ENCODE measurements around the gene AGGF1. TPM values are rescaled to one million over a fixed set of nuclear protein-coding genes. Genes with fewer than 3 reads are reported as not detected.

AGGF1 gene
- total RNA-seq (2014; rRNA removed; shearing (Covaris generic)) (20.7 and 24.4 TPM in 2 replicates), polyA plus RNA-seq (2016; fragmentation: Nextera tagmentation; extraction: Ambion mirVana) (26.3 and 27.5 TPM in 2 replicates)
- long read RNA-seq, partial matches to known transcripts: 21 of 24 reads
- long read RNA-seq, other reads (novel, unspliced or antisense): 3 of 24 reads

GRCh38 chr5:77030097-77031071 lies at the start of gene AGGF1:
AGGF1 (plus strand) TSS chr5:77030404; CDS start chr5:77030767, 363 bp downstream.
- ATAC-seq: peak; percentile 97
- Histone ChIP-seq H3K9me2 (ENCODE audit: insufficient read depth) (no peaks in the 10 kb centered on the region), H4K20me1 (replicated peaks; ENCODE audit: insufficient read depth) (no peaks in the 10 kb centered on the region), H3K4me1 (ENCODE audit: insufficient read depth) (no peaks in the 10 kb centered on the region), H3K27ac (ENCODE audit: low read depth) (peak within 1 kb of the TSS; percentile 65; the same call in 1 of the 2 replicates), H3K79me2 (replicated peaks; ENCODE audit: insufficient read depth) (0 out of 2 replicates have a peak, but pooled peaks cover 5% of the 10 kb centered on the region), H2AFZ (peak within 1 kb of the TSS; percentile 97), H3F3A (replicated peaks; ENCODE audit: low read depth) (peaks cover 3% of the 10 kb centered on the region; the same call in 1 of the 2 replicates), H3K4me2 (peak within 1 kb of the TSS; percentile 86), H3K36me3 (ENCODE audit: insufficient read depth) (peaks cover 11% of the 10 kb centered on the region; the same call in 1 of the 2 replicates), H3K4me3 (peak within 1 kb of the TSS; percentile 79), H3K27me3 (ENCODE audit: insufficient read depth) (peaks cover 8% of the 10 kb centered on the region; the same call in 1 of the 2 replicates)
- TF ChIP-seq CREB1 (CRISPR knock-in tag; IDR thresholded peaks at IDR 0.05; ENCODE audit: low read depth) (peak; percentile 74), POLR2AphosphoS5 (IDR thresholded peaks at IDR 0.05; ENCODE audit: low read depth) (peak; percentile 88), ETS1 (IDR thresholded peaks at IDR 0.05) (0 out of 2 replicates have a peak, but pooled peaks have one; percentile 33), CTCF (conservative IDR thresholded peaks at IDR 0.05; ENCODE audit: low read depth in 2 of 2) (no peak), ZNF331 (CRISPR knock-in tag; IDR thresholded peaks at IDR 0.05; ENCODE audit: low read depth) (no peak)
- Mint-ChIP-seq H3K4me3 (peak within 1 kb of the TSS; percentile 87), H3K36me3 (ENCODE audit: low read depth) (peaks cover 30% of the 10 kb centered on the region), H3K27ac (peak within 1 kb of the TSS; percentile 95), H3K27me3 (ENCODE audit: insufficient read depth, low read depth, poor library complexity) (peaks cover 10% of the 10 kb centered on the region), H3K4me1 (peaks cover 6% of the 10 kb centered on the region), H3K9me3 (peaks cover 27% of the 10 kb centered on the region)
- DNase-seq (ENCODE audit: low spot score): peak; percentile 96

- H3K79me2 ChIP-seq (replicated peaks; ENCODE audit: insufficient read depth): no peaks in the 10 kb centered on the region
- TF ChIP-seq STAT1 (IDR thresholded peaks at IDR 0.05; ENCODE audit: unreplicated experiment) (no peak), ZNF331 (CRISPR knock-in tag; IDR thresholded peaks at IDR 0.05; ENCODE audit: low read depth) (no peak), CREB1 (CRISPR knock-in tag; IDR thresholded peaks at IDR 0.05; ENCODE audit: low read depth) (no peak), POLR2AphosphoS5 (IDR thresholded peaks at IDR 0.05; ENCODE audit: low read depth) (no peak), REST (IDR thresholded peaks at IDR 0.05; ENCODE audit: unreplicated experiment) (no peak)
Measured at GRCh38 chr5:76980518-76981144, 49.6 kb upstream of the AGGF1 start.

More at GRCh38 chr5:76980518-76981144, 49.6 kb upstream of the AGGF1 start:
- no peak overlapping the region for H3K27ac Mint-ChIP-seq
- H3K4me3 Mint-ChIP-seq: no peak overlapping the region
- Histone ChIP-seq H3K4me2 (no peak overlapping the region), H3K36me3 (ENCODE audit: insufficient read depth) (no peaks in the 10 kb centered on the region), H3F3A (replicated peaks; ENCODE audit: low read depth) (no peaks in the 10 kb centered on the region), H3K27me3 (ENCODE audit: insufficient read depth) (no peaks in the 10 kb centered on the region), H3K9me2 (ENCODE audit: insufficient read depth) (peaks cover 12% of the 10 kb centered on the region; the same call in 1 of the 2 replicates), H3K27ac (ENCODE audit: low read depth) (no peak overlapping the region), H3K4me3 (no peak overlapping the region), H3K4me1 (ENCODE audit: insufficient read depth) (no peaks in the 10 kb centered on the region), H4K20me1 (replicated peaks; ENCODE audit: insufficient read depth) (no peaks in the 10 kb centered on the region; the same call in 1 of the 2 replicates), H2AFZ (no peak overlapping the region)
- no peaks in the 10 kb centered on the region for H3K27me3 Mint-ChIP-seq (ENCODE audit: insufficient read depth, low read depth, poor library complexity)
- ATAC-seq: no peak
- peaks cover under 1% of the 10 kb centered on the region; the same call in 2 of the 3 replicates for H3K36me3 Mint-ChIP-seq (ENCODE audit: low read depth)
- H3K9me3 Mint-ChIP-seq: peaks cover 4% of the 10 kb centered on the region
- no peak for DNase-seq (ENCODE audit: low spot score)
- H3K4me1 Mint-ChIP-seq: no peaks in the 10 kb centered on the region
